H54 (cell line): ENCODE results near the gene TIAM1.

Source experiments
- DNase-seq: peaks from one replicate; pipeline ENCODE4 v3.0.0; 2011; ENCODE audit warnings: low spot score, mixed read lengths; ENCODE audit not compliant: insufficient read length
- FAIRE-seq: peaks from 3 replicates; lab custom pipeline; 2011; peaks lifted over from hg19 to GRCh38; lab: Jason Lieb, UNC
- POLR2A ChIP-seq: IDR thresholded peaks from 2 replicates; pipeline ENCODE4 v1.6.1; 2011; ENCODE audit warnings: low read depth, mild to moderate bottlenecking, low read length

TIAM1 gene

DNA sequence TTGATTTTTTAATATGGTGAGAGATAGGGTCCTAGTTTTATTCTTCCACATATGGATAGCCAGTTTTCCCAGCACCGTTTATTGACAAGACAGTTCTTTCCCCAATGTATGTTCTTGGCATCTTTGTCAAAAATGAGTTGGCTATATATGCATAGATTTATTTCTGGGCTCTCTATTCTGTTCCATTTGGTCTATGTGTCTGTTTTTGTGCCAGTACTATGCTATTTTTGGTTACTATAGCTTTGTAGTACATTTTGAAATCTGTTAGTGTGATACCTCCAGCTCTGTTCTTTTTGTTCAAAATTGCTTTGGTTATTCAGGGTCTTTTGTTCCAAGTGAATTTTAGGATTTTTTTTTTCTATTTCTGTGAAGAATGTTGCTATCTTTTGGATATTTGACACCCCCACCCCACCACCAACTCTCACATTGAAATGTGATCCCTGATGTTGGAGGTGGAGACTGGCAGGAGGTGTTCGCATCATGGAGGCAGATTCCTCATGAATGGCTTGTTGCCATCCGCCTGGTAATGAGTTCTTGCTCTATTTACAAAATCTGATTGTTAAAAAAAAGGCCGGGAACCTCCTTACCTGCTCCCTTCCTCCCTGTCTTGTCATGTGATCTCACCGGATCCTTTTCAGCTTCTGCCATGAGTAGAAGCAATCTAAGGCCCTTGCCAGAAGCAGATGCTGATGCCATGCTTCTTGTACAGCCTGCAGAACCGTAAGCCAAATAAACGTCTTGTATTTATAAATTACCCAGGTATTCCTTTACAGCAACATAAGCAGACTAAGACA is 251.0 kb downstream of the TIAM1 start:
- FAIRE-seq (no peak), DNase-seq (no peak)
- TF ChIP-seq POLR2A, result no peak

DNA sequence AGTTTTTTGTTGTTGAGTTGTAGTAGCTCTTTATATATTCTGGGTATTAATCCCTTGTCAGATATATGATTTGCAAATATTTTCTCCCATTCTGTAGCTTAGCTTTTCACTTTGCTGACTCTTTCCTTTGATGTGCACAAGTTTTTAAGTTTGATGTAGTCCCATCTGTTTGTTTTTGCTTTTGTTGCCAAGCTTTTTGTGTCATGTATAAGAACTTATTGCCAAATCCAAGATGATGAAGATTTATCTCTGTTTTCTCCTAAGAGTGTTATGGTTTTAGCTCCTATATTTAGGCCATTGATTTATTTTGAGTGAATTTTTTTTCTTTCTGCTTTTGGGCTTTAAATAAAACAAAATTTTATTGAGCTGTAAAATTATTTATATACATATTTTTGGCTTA is 253.7 kb downstream of the TIAM1 start:
- no peak for FAIRE-seq
- no peak for TF ChIP-seq POLR2A
- no peak for DNase-seq

DNA sequence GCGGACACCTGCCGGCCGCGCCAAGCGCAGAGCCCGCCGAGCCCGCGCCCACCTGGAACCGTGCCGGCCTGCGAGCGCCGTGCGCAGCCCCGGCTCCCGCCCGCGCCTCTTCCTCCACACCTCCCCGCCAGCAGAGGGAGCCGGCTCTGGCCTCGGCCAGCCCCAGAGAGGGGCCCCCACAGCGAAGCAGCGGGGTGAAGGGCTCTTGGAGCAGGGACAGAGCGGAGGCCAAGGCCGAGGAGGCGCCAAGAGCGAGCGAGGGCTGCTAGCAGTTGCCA is 255.6 kb downstream of the TIAM1 start:
- TF ChIP-seq POLR2A, result no peak
- no peak for FAIRE-seq
- DNase-seq, result no peak

DNA sequence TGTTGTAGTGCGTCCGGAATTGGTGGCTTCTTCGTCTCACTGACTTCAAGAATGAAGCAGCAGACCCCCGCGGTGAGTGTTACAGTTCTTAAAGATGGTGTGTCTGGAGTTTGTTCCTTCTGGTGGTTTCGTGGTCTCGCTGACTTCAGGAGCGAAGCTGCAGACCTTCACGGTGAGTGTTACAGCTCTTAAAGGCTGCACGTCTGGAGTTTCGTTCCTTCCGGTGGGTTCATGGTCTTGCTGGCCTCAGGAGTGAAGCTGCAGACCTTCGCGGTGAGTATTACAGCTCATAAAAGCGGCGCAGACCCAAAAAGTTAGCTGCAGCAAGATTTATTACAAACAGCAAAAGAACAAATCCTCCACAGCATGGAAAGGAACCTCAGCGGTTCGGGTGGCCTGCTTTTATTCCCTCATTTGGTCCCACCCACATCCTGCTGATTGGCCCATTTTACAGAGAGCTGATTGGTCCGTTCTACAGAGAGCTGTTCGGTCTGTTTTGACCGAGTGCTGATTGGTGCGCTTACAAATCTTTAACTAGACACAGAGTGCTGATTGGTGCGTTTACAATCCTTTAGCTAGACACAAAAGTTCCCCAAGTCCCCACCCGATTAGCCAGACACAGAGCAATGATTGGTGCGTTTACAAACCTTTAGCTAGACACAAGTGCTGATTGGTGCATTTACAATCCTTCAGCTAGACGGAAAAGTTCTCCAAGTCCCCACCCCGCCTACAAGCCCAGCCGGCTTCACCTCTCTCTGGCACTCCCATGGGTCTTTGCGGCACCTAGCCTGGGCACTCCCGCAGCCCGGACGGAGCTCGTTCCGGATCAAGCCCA is 256.2 kb downstream of the TIAM1 start:
- FAIRE-seq (no peak), DNase-seq (no peak)
- no peak for TF ChIP-seq POLR2A

DNA sequence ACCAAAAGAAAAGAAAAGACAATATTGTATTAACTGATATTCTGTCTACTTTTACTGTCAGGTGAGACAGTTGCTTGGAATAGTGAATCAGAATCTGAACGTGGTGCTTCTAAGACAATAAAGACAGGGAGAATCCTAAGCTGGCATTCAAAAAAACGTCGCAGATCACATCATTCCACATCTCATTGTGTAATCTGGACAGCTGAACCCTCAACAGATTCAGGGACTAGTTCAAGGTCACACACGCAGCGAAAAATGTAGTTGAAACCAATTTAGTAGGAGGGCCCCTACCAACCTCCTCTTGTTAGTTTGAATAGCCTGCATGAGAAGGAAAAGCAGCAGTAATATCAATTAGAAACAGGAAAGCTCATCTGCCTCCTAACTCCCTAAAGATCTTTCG is 259.4 kb downstream of the TIAM1 start:
- FAIRE-seq, result no peak
- DNase-seq, result no peak
- TF ChIP-seq POLR2A, result no peak

DNA sequence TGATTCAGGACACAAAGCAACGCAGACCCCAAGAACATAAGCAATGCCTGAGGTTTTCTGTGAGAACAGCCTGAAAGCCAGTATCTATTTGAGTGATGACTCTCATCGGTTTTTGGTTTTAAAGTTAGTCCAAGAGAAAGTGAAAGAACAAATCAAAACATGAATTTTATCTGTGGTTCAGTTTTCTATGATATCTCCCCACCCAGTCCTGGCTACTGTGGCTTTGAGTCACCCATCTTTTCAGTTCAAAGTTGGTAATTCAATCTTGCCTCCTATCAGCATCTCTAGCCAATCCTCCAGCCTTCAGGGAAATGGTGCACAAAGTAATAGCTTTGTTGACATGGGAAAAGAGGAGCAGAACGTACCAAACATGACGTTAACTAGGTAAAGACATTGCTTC is 265.3 kb downstream of the TIAM1 start:
- no peak for TF ChIP-seq POLR2A
- no peak for DNase-seq
- no peak for FAIRE-seq

DNA sequence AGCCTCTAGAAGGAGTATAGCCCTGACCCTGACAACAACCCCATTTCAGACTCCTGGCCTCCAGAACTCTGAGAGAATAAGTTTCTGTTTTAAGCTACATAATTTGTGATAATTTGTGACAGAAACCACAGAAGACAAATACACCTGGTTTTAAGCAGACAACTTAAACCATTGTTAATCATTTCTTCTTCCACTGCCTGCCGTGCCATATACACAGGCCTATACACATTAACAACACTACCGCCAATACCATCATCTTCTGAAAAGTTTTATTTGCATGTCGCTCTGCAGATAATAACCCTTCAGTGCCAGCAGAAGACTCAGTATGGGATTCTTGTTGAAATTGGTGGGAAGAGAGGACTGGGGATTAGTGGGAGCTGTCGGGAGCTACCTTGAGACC is 265.8 kb downstream of the TIAM1 start:
- no peak for TF ChIP-seq POLR2A
- FAIRE-seq (no peak), DNase-seq (no peak)

DNA sequence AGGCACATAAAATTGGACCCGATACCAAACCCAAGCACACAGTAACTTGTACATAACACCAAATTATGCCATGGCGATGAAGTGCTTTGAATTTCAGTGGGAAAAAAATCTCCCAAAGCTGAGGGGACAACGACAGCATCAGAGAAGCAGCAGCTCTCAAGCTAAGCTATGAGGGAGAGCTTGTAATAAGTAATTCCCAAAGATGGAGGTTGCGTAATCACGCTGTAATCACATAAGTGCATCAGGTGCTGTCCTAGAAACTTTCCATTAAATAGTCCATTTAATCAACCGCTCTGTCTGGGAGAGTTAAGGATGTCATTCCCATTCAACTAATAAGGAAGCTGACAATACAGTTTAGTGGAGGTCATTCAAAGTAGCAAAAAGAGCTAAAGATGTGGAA is 268.2 kb downstream of the TIAM1 start:
- FAIRE-seq, result no peak
- no peak for TF ChIP-seq POLR2A
- no peak for DNase-seq

DNA sequence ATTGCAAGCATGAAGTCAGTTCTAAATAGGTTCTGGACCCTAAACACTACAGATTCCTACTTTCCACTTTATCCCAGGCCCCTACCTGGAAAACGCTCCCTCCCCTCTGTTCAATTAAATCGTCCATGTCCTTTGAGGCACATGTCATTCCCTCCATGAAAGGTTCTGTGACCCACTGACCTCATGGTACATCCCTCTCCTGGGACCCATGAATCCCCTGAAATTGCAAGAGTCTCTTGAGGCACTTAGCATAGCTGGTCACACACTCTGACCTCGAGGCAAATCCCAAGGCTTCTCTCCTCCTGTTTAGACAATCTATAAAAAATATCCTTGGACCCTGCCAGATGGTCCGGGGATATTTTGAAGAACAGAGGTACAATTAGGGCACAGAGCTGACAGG is 271.5 kb downstream of the TIAM1 start:
- no peak for TF ChIP-seq POLR2A
- no peak for DNase-seq
- FAIRE-seq, result no peak
